Measurements from ENCODE around the gene HS6ST1.
"Not testable (repeated sequence)": the region's sequence is repeated elsewhere in the genome, so short reads cannot be mapped to it uniquely, and the experiment has no call there.

HS6ST1 gene

GRCh38 chr2:128320192-128320905 is 1.7 kb upstream of the HS6ST1 start:
- no peaks in the 10 kb centered on the region for H3K36me3 ChIP-seq
- H3K4me3 ChIP-seq (ENCODE audit: low read depth in 1 of 2, low read length in 1 of 2) = no peak overlapping the region
- peaks cover 82% of the 10 kb centered on the region for H3K27me3 ChIP-seq
- no peak overlapping the region for H3K27ac ChIP-seq
- no peaks in the 10 kb centered on the region for H3K9me3 ChIP-seq
- no peak for TF ChIP-seq CTCF (IDR thresholded peaks at IDR 0.05)
- peaks cover 21 to 31% of the 10 kb centered on the region in 2 experiments for H3K4me1 ChIP-seq (ENCODE audit: control insufficient read depth in 1 of 2, insufficient read depth in 1 of 2, low read depth in 1 of 2, low read length in 1 of 2)

DNA sequence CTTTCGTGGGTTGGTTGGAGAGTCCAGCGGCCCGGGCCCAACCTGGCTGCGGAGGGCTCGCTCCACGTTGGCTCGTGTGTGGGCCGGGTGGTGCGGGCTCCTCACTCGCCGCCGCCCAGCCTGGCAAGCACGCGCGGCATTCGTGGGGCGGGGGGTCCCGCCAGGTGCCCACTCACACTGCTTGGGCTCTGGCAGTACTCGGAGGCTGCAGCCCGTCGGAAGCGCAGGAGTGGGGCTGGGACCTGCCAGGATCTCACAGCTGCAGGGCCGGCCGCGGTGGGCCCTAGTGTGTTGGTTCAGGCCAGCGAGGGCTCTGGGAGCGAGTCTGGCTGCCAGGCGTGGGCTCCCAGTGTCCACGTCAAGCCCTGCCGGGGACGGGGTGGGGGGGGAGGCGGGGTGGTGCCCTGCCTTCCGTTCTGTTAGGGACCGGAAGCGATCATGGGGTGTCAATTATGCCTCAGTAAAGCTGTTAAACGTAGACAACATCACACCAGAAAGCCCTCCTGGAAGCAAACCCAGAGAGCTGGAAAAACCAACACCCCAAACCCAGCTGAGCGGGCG is 1.0 kb upstream of the HS6ST1 start:
- Histone ChIP-seq H3K9me3 (no peaks in the 10 kb centered on the region), H3K36me3 (no peaks in the 10 kb centered on the region), H3K4me1 (ENCODE audit: control insufficient read depth in 1 of 2, insufficient read depth in 1 of 2, low read depth in 1 of 2, low read length in 1 of 2) (peaks cover 21 to 31% of the 10 kb centered on the region in 2 experiments), H3K27ac (no peak overlapping the region), H3K4me3 (ENCODE audit: low read depth in 1 of 2, low read length in 1 of 2) (peak overlapping the region in 1 of 2 experiments; percentile 86), H3K27me3 (peaks cover 84% of the 10 kb centered on the region)
- TF ChIP-seq CTCF (IDR thresholded peaks at IDR 0.05) = no peak

GRCh38 chr2:128318245-128318644 is 423 bp downstream of the HS6ST1 start:
- not testable (repeated sequence) for H3K36me3 ChIP-seq, H3K27ac ChIP-seq, H3K9me3 ChIP-seq
- H3K4me1 ChIP-seq (ENCODE audit: control insufficient read depth in 1 of 2, insufficient read depth in 1 of 2, low read depth in 1 of 2, low read length in 1 of 2) = peaks cover 21 to 31% of the 10 kb centered on the region in 2 experiments
- peaks cover 77% of the 10 kb centered on the region for H3K27me3 ChIP-seq
- peak overlapping the region; percentile 60 to 71 for H3K4me3 ChIP-seq (ENCODE audit: low read depth in 1 of 2, low read length in 1 of 2)

DNA sequence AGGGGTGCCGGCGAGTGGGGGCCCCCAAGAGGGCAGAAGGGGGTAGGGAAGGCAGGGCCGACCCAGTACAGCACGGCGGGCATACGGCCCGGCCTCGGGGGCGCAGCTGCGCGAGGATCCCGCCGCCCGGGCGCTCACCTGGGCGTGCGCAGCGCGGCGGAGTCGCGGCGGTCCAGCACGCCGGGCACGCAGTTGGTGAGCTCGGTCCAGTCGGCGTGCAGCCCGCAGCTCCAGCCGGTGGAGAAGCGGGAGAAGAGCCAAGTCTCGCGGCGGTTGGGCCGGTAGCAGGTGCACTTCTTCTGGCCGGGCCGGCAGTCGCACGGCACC is 806 bp downstream of the HS6ST1 start:
- not testable (repeated sequence) for H3K36me3 ChIP-seq, H3K9me3 ChIP-seq, H3K27ac ChIP-seq
- Histone ChIP-seq H3K4me1 (ENCODE audit: control insufficient read depth in 1 of 2, insufficient read depth in 1 of 2, low read depth in 1 of 2, low read length in 1 of 2) (peaks cover 21 to 31% of the 10 kb centered on the region in 2 experiments), H3K27me3 (peaks cover 73% of the 10 kb centered on the region), H3K4me3 (ENCODE audit: low read depth in 1 of 2, low read length in 1 of 2) (peak overlapping the region; percentile 59 to 71)

DNA sequence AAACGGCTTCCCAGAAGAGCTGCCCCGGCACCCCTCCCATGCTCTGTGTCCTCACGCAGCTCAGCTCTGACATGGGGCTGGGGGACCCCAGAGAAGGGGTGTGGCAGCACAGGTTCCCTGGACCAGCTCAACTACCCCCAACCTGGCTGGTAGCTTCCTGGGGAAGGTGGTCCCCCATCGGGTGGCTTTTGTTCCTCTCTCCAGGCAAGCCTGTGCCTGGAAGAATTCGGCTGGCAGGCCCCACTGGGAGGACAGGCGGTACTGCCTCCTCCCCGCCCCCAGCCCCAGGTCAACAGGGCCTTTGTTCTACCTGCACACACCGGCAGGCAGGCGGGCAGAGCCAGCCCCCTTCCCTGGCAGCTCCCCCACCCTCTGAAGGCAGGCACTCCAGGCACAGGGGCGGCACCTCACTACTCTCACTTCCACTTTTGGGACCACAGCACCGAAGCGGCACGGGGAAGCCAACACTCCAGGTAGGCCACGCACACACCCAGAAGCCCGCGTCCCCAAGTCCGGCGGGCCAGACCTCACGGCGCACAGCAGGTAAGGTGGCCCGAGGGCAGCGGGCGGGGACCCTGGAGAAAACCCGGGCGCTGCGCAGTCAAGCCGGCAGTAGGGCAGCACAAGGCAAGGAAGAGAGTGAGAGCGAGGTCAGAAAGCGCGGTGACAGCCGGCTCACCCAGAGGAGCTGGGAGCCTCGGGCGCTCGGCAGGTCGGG is 1.3 kb downstream of the HS6ST1 start:
- TF ChIP-seq CTCF (IDR thresholded peaks at IDR 0.05) = no peak
- H3K36me3 ChIP-seq = no peaks in the 10 kb centered on the region
- H3K9me3 ChIP-seq = no peaks in the 10 kb centered on the region
- peak overlapping the region; percentile 59 to 71 for H3K4me3 ChIP-seq (ENCODE audit: low read depth in 1 of 2, low read length in 1 of 2)
- H3K27me3 ChIP-seq = peaks cover 68% of the 10 kb centered on the region
- peaks cover 21 to 27% of the 10 kb centered on the region in 2 experiments for H3K4me1 ChIP-seq (ENCODE audit: control insufficient read depth in 1 of 2, insufficient read depth in 1 of 2, low read depth in 1 of 2, low read length in 1 of 2)
- no peak overlapping the region for H3K27ac ChIP-seq

DNA sequence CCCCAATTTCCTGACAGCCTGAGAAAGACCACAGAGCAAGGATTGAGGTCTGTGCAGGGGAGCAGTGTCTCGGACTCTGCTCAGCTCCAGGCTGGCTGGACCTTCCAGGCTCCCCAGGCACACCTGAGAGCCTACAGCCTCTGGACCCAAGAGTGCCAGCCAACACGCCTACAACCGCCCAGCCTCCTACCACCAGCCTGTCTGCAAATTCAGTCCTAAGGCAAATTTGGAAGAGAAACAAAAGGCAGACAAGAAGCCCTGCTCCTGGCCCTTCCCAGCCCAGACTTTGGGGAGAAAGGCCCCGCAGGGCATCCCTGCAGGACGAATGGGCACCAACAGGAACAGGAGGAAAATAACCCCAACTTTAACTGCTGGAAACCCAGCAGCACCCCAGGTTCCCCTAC is 1.9 kb downstream of the HS6ST1 start:
- Histone ChIP-seq H3K27ac (no peak overlapping the region), H3K9me3 (no peaks in the 10 kb centered on the region), H3K4me3 (ENCODE audit: low read depth in 1 of 2, low read length in 1 of 2) (peak overlapping the region in 1 of 2 experiments; percentile 59), H3K4me1 (ENCODE audit: control insufficient read depth in 1 of 2, insufficient read depth in 1 of 2, low read depth in 1 of 2, low read length in 1 of 2) (peaks cover 21 to 24% of the 10 kb centered on the region in 2 experiments), H3K36me3 (no peaks in the 10 kb centered on the region), H3K27me3 (peaks cover 63% of the 10 kb centered on the region)
- TF ChIP-seq CTCF (IDR thresholded peaks at IDR 0.05) = no peak

Measured in neutrophil (primary cell).